Left renal cortex interstitium (tissue), 4 donors: ENCODE measurements around the gene GPM6B. TPM values are rescaled to one million over a fixed set of nuclear protein-coding genes. Genes with fewer than 3 reads are reported as not detected.

ENCODE experiments used
- DNase-seq, 4 donors: peaks; one replicate each; pipeline ENCODE4 v3.0.0-alpha.2; 2013; ENCODE audit warnings: low read depth in 4 of 4, low spot score in 2 of 4, missing footprints in 1 of 4
- polyA plus RNA-seq, 4 donors: library from polyadenylated mRNA; unstranded; fragments of 120-200 nt; gene quantifications; one replicate each; pipeline ENCODE4 v1.2.1, GENCODE V29; 2013; ENCODE audit not compliant: insufficient read length in 4 of 4

The GPM6B gene
- polyA plus RNA-seq, 4 donors: 19.6 to 25.8 (median 23.3) TPM

DNA sequence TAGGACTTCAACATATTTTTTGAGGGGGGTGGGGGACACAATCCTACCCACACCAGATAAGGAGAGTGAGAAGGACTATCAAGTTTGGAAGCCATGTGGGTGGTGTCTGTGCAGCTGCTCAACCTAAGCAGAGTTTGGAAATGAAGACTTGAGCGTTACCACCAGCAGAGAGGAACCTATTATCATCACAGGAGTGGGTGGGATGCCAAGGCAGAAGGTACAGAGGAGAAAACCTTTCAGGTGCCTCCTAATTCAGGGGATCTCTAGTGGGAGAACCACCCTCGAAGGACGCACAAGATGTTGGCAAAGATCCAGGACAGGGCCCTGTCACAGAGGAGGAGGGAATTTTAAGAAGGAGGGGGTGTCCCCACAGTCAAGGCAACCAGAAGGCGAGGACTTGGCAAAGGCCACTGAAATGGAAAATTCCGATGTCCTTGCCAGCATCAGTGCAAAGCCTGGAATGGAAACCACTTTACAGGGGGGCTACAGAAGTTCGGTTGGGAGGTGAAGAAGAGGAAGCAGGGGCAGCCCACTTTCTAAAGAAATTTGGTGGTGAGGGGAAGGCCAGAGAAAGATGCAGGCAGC, 8.4 kb upstream of the GPM6B start:
- no peak for DNase-seq

DNA sequence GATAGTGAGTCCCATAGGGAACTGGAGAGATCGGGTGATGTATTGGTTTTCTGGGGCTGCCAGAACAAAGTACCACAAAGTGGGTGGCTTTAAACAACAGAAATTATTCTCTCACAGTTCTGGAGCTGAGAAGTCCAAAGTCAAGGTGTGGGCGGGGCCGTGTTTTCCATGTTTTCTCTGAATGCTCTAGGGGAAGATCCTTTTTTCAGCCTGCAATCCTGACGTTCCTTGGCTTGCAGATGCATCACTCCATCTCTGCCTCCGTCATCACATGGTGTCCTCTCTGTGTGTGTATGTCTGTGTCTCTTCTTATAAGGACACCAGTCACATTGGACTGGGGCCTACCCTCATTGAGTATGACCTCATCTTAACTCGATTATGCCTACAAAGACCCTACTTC, 7.9 kb upstream of the GPM6B start:
- no peak for DNase-seq

DNA sequence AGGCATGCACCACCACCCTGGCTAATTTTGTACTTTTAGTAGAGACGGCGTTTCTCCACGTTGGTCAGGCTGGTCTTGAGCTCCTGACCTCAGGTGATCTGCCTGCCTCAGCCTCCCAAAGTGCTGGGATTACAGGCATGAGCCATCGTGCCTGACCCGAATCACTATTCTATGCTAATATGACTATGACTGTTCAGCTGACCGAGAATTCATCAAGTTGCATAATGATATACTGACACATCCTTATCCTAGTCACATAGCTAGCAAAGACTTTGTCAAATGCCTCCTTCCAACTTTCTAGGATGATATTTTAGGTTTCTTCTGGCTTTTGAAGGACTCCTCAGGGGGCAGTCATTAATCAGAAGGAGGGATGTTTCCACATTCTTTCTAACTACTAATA, 4.8 kb upstream of the GPM6B start:
- no peak for DNase-seq

DNA sequence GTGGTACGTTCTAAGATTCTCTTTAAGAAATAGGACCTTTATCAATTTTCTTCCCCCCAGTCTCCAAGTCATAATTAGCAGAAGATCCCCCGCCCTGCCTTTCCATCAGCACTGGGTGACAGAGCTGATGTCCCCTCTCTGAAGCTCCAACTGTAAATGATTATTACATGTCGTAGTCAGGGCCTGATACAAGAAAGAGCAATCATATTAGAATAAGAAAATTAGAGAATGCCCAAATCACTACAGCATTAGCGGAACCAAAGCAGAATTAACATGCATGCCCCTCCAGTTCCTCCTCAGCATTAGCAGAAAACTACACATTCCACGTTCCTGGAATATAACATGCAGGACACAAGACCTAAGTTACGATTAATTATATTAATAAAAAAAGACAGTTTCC, 717 bp downstream of the GPM6B start:
- no peak for DNase-seq

DNA sequence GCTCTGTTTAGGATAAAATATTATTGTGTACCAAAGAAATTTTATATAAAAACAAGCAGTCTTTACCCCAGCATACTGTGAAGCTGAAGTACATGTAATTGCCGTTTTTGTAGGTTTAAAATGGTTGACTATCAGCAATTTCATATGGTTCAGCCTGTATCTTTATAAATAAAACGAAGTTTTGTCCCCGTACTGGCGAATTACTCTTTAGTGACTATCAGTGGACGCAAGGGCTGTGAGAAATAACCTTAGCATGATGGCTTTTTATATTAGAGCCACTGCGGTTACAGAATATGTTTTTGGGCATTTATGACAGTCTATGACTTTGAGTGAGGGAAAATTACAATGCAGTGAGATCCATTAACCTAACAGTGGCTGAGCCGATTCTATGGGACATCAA, 1.2 kb downstream of the GPM6B start:
- no peak for DNase-seq

DNA sequence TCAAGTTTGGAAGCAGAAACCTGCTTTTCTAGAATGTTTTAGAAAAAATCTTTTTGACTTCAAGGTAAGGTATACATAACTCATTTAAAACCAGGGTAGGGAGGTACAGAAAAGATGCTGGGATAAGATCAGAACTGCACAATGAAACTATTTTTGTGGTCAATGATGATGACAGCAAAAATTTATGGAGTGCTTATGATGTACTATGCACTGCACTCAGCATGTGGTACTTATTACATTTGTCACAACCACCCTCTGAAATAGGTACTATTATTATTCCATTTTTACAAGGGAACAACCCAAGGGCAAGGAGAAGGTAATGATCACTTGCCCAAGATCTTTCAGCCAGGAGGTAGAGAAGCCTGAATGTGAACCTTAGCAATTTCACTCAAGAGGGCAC, 8.0 kb downstream of the GPM6B start:
- no peak for DNase-seq

DNA sequence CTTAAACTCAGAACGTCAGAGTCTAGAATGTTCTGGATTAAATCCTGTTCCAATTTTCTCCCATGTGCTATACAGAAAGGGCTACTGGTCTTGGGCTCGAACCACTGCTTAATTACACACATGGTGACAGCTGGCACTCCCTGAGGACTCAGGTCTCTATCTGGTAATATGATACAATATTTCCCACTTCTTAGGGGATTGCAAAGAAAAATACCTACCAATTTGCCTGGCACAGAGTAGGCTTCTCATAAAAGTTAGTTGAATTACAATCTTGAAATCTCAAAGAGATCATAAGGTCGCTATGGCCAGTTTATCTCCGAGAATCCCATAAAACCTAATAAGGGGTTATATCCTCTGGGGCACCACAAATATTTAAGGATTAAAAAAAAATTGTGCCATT, 8.6 kb downstream of the GPM6B start:
- no peak for DNase-seq

DNA sequence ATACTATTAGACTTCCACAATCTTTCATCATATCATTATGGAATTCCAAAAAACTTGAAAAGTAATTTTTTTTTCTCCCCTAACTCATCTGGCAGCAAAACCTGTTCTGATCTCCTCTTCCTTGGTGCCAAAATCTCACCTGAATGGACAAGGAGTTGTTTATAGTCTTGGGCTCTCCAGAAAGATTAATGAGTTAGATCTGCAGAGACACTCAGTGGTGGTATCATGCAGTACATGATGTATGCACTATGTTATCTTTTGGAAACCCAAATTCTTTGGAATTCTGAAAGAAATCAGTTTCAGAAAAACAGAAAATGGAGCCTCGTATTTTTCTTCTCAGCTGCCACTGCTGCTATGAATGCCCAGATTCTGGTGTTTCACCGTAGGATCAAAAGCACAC, 11.7 kb downstream of the GPM6B start:
- no peak for DNase-seq

DNA sequence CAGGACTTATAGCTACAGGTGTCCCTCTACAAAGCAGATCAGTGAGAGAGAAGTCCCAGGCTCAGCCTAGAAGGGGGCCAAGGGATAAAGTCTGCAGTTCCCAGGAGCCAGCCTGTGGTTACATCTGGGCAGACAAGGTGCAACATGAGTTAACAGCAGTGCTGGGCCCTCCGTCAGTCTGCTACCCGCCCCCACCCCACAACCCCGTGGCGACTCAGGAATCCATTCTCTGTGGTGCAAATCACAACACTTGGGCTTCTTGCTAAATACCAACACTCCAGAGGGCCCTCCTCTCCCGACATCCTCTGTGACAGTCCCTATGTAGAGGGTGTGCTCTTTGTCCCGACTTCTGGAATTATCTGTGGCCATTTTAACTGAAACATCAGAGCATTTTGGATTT, 13.8 kb downstream of the GPM6B start:
- DNase-seq: no peak

DNA sequence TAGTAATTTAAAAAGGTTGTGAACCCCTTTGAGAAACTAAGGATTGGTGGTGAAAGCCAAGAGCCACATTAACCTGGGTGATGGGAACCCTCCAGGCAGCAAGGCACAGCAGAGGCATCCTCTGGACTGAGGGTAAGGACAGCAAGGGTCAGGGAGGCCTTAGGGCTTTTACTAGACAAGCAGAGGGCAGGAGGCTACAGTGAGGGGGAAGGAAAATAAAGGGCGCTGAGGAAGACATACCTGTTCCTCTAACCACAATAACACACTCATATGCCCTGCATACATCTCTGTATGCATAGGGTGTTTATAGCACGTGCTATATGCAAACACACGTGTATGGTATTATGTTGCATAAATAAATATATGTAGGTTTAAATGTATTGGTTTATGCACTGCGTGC, 18.7 kb downstream of the GPM6B start:
- no peak for DNase-seq

DNA sequence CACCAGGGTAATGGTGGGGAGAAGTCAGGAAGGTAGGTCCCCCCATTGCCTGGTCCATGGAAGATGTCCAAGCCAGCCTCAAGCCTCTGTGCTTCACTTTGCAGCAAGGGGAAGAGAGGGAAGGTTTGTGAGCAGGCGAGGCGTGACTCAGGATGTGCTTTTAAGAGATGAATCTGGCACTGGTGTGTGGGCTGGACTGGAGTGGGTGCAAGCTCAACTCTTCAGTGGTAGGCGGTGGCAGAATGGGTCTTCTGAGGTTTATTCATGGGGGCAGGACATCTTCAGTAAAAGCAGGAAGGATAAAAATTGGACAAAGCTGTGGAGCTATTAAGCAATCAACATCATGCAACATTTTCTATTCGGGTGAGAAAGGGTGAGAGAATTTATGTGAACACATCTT, 19.4 kb downstream of the GPM6B start:
- DNase-seq: no peak

DNA sequence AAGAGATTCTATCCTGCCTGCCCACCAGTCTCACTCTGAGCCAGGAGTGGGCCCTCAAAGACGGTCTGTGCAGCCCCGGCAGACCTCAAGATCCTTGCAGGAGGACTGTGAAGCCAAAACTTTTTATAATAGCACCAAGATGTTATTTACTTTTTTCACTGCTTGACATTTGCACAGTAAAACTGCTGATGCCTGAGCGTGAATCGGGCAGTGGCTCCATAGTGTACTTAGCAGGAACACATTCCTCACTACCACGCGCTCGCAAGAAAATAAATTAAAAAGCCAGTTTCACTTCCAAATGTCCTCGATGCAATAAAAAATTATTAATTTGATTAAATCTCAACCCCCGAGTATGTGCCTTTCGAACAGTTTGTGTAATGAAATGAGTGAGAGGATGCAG, 22.5 kb downstream of the GPM6B start:
- DNase-seq: no peak

DNA sequence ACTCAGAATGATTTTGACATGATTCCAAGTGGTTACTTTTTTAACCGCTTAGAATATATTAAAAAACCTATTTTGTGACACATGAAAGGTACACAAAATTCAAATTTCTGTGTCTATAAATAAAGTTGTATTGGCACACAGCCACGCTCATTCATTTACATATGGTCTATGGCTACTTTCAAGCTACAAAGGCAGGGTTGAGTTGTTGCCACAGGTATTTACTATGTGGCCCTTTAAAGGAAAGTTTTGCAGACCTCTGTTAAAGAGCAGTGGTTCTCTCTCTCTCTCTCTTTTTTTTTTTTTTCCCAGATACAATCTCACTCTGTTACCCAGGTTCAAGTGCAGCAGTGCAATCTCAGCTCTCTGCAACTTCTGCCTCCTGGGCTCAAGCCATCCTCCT, 23.0 kb downstream of the GPM6B start:
- no peak for DNase-seq

DNA sequence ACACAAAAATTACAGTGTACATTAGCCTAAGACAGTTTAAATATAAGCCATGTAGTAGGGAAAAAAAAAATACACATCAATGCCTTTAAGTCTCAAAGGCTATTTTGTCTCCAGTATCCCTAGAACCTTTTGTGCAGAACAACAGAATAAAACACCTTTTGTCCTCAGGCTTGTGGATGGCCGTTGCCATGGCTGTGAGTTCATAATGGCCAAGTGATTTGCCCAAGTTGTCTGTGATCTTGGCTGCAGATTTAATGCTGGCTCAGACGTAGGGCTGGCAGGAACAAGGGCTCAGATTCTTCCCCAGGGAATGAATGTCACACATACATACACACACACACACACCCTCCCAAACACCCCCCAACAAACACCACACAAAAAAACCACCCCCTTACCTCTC, 25.3 kb downstream of the GPM6B start:
- no peak for DNase-seq

DNA sequence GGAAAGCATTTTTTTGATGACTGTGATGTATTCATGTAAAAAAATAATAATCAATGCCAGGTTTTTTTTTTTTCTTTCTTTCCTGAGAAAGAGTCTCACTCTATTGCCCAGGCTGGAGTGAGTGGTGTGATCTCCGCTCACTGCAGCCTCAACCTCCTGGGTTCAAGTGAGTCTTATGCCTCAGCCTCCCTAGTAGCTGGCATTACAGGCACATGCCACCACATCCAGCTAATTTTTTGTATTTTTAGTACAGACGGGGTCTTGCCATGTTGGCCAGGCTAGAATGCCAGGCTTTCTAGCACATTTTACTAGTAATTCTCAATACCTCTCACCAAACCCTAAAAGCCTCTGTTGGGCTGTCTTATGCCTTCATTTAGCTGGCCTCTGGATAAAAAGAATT, 25.7 kb downstream of the GPM6B start:
- no peak for DNase-seq

DNA sequence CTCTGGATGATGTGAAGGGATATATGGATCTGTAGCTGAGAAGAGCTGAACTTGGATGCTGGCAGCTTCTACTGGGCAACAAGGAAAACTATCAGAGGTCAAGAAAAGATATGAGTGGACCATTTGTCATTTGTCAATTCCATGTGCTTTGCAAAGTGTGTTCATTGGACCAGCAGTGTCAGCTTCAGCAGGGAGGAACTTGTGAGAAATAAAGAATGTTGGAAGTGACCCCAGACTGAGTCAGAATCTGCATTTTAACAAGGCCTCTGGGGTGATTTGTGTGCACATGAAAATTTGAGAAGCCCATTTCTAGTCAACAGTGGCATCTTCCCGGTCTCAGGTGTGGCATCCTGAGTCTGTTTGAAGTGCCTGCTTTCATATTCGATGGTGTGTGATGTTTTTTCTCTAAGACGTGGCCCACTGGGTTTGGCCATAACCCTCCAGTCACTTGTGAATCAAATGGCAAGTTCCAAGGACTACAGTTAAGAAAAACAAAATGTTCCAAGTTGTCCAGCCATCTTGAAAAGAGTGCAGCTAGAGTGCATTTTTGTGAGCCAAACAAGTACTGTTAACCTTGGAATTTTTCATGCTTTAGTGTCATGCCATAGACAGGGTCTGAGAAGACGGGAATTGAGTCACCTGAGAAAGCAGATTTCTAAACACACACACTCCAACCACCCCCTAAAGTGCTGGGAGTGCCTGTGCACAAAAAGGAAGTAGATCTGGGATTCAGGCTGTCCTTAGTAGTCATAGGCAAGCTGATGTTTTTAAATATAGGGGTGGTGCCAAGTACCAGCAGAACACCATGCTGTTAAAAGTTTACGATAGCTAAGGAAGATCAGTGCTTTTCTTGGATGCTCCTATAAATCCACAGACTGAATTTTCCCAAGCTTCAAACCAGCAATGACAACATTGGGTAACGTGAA, 26.4 kb downstream of the GPM6B start:
- no peak for DNase-seq

DNA sequence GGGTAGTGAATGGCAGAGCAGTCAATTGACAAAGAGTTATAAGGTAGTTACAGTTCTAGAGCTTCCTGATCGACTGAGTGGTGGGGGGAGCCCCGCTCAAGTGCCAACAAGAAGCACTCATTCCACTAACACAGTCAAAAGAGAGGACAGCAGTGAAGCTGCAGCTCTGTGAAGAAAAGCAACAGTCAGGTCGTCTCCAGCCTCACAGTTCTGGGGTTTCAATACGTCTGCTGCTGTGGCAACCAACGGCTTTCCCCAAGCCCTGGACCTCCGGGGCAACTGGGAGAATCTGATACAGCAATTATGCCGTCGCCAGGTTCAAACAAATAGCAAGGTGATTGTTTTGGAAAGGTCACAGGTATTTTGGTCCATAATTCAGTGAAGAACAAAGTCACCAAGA, 30.8 kb downstream of the GPM6B start:
- no peak for DNase-seq

DNA sequence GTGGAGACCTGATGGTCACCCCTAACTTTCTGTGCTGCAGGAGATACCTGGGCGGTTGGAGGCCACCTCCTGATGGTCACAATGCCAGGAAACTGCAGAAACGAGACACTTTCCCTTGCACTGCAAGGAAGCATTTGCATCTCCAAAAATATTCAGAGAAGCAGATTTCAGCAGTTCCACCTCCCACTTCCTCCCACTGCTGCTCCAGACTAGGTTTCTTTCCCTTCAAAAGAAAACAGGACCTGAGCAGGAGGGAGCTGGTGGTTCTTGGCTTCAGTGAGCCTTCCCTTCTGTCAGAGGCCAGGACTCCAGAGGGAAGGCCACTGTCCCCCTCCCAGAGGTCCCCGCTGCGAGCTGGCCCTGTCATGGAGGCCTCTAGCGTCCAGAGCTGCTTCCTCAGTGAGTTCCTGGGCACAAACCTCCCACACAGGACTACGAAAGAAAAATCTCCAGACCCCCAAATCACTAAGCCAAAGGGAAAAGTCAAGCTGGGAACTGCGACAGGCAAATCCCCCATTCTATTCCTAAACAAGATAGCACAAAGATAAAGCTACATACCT, 35.9 kb downstream of the GPM6B start:
- DNase-seq: no peak

DNA sequence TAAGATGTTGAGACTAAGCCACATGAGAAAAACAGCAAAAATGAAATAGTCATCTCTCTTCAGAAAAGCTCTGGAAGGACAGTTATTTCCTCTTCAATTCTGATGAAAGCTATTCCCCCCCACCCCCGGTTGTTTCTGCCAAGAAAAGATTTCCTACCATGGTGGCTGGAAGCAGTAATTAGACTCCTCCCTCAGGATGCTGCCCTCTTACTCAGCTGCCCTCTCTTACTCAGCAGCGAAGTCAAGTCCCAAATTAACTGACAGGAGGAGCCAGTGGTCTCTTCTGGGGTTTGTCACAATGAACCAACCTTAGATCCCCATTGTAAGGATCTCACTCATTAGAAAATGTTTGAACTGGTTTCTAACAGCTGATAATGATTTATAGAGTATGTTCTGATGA, 38.0 kb downstream of the GPM6B start:
- no peak for DNase-seq

DNA sequence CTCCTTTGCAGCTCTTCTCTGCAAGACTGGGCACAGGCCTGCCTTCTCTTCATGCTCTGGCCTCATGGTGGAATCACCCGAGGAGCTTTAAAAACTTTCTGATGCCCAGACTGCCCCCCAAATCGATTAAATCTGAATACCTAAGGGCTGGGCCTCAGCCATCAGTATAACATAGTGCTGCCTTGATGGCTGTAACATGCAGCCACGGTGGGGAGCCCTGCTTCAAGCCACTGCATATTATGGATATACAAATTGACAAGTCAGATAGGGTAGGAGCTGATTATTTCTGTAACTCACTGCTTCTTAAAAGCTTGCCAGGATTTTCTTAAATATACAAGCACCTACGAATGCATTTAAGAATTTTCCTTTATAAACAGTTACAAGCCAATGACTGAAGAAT, 40.5 kb downstream of the GPM6B start:
- DNase-seq: no peak

DNA sequence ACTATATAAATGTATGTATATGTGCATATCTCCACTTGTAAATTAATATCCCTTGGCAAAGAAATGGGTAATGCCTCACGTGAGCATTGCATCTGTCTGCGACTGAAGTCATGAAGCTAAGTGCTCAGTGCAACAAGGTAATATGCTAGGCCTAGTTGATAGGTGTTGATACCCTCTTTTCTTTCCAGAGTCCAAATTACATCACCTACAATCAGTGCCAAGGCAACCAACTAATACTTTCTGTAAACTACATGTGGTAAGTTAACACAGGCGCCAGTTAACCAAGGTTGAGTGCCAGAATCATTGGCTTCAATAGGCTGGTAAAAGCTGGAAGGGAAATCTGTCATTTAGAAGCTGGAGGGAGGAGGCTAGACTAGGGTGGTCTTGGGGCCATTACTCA, 41.1 kb downstream of the GPM6B start:
- DNase-seq: no peak

DNA sequence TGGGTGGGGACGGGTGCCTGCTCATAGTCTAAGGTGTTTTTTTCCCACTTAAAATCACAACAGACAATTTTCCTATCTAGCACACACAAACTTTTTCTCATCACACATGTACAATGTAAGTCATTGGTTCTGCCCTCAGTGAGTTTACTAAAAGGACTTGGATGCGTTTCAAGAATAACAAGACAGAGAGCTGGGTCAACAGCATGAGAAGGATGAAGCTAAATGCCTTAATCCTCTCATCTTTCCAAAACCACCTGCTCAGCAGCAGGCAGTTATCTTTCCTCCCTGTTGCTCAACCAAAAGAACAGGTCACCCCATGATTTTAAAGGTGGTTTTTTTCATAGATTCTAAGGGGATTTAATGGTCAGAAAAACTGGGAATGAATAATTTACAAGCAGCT, 42.2 kb downstream of the GPM6B start:
- no peak for DNase-seq
